Measurements from ENCODE around the gene ZNF148.

The ZNF148 gene

DNA sequence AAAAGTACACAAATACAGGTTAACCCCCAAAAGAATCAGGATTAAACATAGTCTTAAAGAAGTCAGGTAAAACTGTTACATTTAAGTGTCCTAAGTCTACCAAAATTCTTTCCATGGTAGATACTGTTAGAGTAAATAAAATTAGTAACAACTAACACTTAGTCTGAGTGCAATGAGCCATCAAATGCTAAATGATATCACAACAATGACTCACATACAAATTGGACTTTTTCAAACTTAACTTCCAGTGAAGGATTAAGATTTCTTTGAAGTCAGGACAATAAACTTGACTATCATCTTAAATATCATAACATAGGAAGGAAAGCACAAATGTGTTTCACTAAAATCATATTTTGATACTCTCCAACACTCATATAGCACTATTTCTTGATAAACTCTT is 43.9 kb downstream of the ZNF148 start:
- DNase-seq = no peak

DNA sequence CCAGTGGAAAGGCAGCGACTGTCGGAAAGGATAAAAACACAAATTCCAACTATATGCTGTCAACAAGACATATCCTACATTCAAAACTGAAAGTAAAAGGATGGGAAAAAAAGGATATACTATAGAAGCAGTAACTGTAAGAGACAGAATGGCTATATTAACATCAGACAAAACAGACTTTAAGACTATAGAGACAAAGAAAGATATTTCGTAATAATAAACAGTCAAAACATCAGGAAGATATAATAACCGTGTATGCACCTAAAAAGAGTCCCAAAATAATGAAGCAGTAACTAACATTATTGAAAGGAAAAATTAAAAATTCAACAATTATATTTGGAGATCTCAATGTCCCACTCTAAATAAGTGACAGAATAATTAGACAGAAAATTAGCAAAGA is 48.2 kb downstream of the ZNF148 start:
- DNase-seq = no peak

DNA sequence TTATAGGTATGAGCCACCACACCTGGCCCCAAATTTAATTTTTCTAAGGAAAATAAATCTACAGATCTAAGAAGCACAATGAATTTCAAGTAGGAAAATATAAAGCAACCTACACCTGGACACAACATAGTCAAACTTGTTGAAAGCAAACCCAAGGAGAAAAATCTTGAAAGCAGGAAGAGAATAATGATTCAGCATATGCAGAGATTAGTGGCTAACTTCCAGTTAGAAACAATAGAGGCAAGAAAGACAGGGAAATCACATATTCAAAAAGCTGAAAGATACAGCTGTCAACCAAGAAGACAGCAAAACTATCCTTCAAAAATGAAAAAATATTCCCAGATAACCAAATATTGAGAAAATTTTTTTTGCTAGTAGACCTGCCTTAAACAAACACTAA is 49.4 kb downstream of the ZNF148 start:
- DNase-seq = no peak

DNA sequence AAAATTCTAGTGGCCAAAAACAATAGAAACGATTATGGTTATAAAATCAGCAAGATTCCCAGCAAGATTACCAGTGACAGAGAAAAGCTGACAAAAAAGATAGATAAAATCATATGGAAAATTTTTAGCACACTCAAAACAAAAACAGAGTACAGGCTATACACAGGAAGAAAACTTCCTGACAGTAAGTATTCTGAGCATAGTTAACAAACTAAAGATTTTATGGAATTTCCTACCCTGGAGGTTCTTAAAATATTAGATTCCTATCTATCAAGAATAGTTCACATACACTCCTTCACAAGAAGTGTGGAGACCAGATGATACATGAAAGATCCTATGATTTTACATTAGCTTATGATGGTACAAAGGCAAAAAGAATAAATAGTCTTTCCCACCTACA is 50.8 kb downstream of the ZNF148 start:
- no peak for DNase-seq

DNA sequence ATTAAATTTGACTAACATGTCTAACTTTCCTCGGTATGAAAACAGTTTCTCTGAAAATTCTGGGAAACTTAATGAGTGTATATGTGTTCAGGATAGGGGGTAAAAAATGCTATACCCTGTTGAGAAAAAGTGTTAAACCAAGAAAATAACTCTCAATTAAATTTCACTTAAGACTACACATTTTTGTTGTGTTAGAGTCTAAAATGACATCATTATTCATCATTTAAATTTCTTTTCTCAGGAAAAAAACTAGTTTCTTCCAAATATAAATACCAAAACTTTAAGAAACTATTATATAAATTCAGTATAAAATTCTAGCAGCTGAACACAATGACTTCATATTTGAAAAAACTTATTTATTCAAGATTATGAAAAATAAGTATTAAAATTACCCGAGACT is 52.2 kb downstream of the ZNF148 start:
- DNase-seq = no peak

DNA sequence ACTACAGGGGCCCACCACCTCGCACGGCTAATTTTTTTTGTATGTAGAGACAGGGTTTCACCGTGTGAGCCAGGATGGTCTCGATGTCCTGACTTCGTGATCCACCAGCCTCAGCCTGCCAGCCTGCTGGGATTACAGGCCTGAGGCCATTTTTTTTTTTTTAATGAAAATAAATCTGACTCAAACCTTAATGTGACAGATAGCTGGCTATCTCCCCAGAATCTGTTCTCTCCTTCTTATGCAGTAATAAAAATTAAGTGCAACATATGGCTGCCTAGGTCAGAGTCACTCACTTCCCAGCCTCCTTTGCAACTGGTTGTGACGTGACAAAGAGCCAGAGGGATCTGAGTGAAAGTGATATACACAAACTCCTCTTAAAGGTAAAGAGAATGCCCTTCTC is 53.0 kb downstream of the ZNF148 start:
- no peak for DNase-seq

DNA sequence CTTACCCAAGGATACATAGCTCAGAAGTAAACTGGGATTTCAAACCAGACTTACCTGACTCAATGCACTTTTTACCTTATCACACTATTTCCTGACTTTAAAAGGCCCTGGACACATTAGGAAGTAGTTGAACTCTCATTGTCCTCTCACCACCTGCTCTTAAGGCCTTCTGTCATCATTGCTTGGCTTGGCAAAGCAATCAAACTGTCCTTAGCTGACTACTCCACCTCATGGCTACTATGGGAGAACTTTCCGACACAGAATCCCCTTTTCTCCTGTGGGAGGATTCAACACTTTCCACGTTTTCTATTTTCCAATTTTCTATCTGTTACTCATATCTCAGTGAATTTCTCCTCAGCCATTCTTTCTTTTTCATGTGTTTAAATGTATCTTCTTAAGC is 55.4 kb downstream of the ZNF148 start:
- no peak for DNase-seq

DNA sequence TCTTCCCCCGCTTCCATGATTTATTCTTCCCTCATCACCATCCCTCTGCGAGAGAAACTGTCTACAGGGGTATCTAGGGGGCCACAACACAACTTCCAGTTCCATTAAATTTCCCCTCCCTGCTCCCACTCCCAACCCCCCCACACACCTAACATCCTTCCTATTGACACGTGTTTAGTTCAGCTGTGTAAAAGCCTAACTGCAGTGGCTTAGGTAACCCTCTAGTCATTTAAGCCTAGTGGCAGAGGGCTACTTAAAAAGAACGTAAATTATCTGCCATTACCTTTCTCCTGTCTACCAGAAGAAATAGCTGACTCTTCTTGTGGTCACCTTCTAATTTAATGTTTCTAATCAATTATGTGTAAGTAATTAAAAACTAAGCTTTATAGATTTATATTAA is 56.3 kb downstream of the ZNF148 start:
- no peak for DNase-seq

DNA sequence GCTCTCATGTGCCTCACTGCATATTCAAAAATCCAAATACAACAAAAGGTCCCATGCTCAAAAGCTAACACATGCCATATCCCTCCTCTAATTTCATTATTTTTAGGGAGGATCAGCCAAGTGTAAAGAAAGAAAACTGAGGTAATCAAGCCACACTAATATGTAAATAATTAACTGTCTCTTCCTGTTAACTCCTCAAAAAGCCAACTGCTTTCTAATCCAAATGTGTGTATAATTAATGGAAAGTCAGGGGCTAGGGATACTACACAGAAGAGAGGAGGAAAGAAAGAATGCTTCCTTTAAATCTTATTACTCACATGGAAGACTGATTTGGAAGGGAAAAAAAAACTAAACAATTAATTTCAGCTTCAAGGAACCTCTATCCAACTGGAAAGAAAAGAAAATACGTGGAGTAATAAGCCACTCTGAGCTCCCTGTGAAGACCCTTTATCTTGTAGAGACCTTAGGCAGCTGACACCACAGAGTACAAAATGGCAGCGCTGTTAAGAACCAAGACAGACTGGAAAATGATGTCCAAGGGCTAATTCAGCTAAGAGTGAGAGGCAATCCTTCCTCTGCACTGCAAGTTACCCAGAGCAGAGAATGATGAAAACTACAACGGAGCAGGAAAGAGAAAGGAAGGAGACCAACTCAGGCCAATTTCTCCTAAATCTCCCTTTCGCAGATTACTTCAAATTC is 56.8 kb downstream of the ZNF148 start:
- DNase-seq = no peak

DNA sequence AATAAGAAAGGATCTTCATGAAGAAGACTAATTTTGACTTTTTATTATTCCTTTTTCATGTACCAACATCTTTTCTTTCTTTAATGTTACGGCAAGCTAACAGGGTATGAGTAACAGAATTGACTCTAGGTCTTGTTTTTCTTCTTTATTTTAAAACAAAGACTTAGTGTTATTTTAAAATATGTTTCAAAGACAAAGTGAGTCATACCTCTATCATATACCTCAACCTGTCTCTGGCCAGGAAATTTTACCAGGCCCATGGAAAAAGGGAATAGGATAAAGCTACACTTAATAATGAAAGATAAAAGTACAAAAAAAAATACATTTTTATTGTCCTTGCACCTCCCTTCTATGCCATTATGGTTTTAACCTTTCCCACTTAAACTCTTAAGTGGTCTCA is 57.4 kb downstream of the ZNF148 start:
- no peak for DNase-seq

DNA sequence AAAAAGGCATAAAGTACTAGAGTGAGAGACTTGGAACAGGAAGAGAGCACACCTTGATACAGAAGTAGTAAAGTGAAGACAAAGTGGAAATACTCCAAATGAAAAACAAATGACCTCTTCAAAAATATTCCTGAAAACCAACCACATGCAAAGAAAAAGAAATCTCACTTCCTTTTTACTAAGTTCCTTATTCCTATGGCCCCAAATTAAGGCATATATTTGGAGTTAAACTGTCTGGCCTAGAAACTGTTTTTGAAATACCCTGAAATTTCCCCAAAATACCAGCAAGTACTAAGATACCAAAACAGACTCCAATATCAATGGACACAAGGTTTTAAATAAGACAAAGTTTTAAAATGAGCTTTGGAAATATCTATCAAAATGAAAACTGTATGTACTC is 58.2 kb downstream of the ZNF148 start:
- DNase-seq = no peak

DNA sequence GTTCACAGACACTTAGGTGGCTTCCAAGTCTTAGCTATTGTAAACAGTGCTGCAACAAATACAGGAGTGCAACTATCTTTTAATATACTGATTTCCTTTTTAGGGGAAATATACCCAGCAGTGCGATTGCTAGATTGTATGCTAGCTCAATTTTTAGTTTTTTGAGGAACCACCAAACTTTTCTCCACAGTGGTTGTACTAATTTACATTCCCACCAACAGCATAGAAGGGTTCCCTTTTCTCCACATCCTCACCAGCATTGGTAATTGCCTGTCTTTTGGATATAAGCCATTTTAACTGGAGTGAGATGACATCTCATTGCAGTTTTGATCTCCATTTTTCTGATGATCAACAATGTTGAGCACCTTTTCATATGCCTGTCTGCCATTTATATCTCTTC is 58.9 kb downstream of the ZNF148 start:
- no peak for DNase-seq

DNA sequence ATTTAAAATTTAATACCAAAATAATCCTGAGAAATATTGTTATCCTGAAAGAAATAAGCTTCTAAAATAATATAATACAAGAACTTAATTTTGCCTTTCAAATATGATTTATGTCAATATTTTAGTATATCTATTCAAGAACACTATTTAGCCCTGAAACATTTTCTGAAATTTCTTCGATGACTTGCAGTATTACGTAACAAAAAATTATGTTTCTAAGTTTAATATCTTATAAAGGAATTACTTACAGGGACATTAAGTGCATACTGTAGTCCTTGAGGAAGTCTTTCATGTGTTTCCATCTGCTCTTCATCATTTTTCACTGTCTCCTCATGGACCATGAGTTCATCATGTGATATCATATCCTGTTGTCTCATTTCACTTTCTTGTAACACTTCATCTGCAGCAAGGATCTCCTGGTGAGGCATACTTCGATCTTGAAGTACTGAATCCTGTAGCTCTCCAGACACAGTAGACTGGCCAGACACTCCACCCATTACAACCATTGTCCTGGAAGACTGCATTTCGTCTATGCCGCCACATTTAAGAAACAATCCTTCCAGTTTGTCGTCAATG is 62.0 kb downstream of the ZNF148 start:
- DNase-seq = no peak

DNA sequence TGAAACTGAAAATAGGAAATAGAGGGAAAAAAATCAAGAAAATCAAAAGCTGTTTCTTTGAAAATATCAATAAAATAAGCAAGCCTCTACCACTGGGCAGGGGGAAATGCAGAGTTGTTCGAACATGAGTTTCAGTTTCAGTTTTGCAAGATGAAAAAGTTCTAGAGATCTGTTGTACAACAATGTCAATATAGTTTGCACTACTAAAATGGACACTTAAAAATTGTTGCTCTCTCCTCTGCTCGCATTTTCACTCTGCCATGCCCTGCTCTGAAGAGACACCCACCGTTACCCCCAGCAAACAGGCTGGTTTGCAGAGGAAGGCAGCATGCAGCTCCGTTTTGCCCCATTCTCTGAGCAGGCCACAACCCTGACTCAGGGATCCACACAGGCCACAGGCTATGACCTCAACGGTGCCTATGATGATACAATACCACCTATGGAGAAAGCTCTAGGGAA is 64.5 kb downstream of the ZNF148 start:
- DNase-seq = peak; percentile 71 to 72

DNA sequence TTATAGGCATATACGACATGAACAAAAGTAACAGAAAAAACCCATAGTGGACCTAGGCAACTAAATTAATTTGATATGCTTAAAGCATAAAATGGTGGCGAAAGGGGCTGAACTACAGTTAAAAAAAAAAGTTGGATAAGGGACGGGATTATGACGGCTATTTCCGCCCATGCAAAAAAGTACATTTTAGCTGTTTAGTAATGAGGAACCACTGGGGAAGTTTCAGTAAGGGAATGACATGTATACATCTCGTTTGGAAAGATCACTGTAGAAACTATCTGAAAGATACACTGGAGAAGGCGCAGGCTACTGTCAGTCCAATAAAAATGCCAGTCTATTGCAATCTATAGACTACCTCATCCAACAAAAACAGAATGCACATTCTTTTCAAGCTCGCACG is 65.6 kb downstream of the ZNF148 start:
- DNase-seq = no peak

DNA sequence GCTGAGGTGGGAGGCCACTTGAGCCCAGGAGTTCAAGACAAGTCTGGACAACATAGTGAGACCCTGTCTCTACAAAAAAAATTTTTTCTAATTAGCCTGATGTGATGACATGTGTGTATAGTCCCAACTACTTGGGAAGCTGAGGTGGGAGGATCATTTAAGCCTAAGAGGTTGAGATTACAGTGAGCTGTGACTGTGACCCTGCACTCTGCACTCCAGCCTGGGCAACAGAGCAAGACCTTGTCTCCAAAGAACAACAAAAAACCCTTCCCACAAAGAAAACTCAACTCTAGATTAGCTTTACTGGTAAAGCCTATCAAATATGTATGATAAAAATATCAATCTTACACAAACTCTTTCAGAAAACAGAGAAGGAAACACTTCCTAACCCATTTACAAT is 68.5 kb downstream of the ZNF148 start:
- no peak for DNase-seq

DNA sequence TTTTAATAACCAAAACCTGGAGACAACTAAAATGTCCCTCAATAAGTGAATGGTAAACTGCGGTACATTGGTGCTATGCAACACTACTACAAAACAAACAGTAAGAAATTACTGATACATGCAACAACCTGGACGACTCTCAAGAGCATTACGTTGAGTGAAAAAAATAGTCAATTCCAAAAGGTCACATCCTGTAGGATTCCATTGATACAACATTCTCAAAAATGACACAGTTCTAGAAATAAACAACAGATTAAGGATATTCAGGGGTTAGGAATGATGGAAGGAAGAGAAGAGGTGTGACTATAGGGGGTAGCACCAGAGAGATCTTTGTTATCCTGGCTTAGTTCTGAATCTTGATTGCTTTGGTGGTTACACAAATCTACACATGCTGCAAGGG is 72.2 kb downstream of the ZNF148 start:
- no peak for DNase-seq

DNA sequence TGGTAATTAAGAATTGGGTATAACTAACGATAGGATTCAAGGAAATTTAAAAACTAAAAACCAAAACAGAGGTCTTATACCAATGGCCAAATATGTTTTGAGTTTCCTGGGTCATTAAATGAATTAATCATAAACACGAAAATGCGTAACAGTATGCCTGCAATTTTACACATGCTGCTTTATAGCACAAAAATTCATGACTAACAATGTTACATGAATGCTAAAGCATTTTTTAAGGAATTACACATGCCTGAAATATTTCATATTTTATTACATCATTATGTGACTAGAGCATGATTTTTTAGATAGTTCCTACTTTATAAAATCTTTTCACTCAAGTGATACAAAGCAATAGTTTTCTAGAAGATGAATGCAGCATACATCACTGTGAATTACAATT is 74.7 kb downstream of the ZNF148 start:
- DNase-seq = no peak

DNA sequence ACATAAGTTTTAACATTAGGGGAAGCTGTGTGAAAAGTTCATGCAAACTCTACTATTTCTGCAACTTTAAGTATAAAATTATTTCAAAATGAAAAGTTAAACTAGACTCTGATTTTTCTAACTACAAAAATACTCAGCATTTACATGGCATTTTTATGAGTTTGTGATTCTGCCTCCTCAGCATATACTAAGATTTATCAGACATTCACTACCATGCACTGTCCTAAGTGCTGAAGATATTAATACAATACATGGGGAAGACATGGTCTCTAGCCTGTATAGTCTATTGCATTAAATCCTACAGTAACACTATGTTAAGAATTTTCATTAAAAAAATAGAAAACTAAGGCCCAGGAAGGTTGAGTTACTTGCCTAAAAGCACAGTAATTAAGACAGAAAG is 80.7 kb downstream of the ZNF148 start:
- no peak for DNase-seq

DNA sequence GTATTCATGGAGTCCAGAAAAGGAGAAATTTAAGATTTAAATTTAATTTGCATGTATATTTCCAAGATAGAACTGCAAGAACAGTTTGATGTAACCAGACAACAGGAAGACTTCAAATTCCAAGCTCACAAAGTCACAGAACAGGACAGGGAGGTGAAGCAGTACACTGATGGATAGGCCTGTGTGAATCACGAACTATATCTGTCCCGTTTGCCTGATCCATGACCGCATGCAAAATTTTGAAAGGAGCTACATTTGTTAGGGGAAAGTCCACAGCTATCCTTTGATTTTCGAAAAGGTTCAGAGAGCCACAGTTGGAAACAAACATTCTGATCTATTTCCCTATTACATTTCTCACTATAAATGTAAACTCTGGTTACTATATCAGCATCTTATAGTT is 83.1 kb downstream of the ZNF148 start:
- no peak for DNase-seq

DNA sequence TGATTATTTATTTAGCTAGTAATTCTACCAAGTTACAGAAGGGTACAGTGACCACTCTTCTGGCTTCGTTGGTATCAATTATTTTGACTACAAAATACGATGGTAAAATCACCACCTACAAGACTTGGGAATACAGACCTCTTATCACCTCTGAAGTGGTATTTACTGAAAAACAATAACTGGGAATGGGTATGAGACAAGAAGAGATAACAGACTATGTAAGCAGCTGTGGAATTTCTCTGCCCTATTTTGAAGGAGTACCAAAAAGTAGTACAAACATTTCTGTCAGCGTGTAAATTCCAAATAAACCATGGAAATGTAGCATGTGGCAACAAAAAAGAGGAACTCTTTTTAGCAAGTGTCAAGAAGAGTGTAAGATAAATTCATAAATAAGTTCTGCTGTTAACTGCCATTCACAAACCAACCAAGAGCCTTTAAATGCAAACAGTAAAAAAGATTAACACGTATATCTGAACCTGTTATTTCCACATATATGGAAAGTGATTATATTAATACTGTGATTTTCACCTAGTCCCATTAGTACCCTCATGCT is 85.6 kb downstream of the ZNF148 start:
- DNase-seq = no peak

DNA sequence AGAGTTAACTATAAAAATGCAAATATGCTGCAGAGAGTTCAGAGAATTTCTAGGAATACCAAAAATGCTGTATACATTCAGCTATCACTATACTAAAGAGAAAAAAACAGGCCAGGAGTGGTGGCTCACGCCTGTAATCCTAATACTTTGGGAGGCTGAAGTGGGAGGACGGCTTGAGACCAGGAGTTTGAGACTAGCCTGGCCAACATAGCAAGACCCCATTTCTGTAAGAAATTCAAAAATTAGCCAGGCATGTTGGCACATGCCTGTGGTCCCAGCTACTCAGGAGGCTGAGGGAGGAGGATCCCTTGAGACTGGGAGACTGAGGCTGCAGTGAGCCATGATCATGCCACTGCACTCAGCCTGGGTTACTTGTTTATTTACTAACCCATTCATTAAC is 87.9 kb downstream of the ZNF148 start:
- DNase-seq = no peak

DNA sequence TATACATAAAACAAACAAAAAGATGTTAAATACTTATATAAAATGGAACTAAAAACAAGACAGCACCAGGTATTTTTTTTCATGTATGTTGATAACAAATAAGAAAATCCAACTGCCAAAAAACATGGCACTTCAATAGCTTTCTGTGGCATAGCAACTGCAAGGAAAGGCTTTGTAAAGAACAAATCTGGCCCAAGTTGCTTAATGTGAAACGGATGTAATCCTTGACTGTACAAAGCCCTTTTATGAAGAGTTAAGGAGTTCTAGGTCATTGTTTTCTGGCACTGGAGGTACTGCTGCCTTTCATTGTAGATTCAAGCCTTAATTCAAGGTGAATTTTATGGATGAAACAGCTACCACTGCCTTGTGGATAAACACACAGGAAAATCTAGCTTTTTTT is 93.7 kb downstream of the ZNF148 start:
- no peak for DNase-seq

DNA sequence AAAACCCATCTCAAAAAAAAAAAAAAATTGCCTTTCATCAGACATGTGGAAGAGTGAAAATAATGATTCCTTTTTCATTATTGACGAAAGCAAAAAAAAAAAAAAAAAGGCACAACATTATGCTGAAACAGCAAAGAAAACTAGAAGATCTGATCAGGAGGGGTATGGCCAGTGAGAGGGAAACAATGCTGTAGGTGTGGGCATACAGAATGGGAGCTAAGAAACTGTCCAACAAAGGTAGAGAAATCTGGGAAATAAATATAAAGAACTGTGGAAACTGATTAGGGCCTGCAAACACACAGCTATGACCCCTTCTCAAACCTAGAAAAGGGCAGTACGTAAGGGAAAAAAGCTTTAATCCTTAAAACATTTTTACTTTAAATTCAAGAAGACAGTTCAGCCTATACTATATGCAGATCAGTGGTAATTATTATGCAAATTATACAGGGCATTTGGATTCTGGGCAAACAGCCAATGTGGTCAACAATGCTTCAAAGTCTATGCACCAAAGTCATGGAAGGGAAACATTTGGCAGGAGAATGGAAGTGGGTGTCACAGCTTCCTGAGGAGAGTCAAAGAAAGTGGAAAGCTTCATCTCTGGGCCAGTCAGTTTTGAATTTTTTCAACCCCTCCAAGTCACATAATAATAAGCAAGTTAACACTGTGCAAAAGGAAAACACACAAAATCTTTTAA is 94.3 kb downstream of the ZNF148 start:
- DNase-seq = no peak
